ENCODE data around the gene P2RY12. TPM values are rescaled to one million over a fixed set of nuclear protein-coding genes. Genes with fewer than 3 reads are reported as not detected.
"Not testable (repeated sequence)": the region's sequence is repeated elsewhere in the genome, so short reads cannot be mapped to it uniquely, and the experiment has no call there.

The P2RY12 gene
- total RNA-seq, 2 experiments from 2014 or later, result not detected

DNA sequence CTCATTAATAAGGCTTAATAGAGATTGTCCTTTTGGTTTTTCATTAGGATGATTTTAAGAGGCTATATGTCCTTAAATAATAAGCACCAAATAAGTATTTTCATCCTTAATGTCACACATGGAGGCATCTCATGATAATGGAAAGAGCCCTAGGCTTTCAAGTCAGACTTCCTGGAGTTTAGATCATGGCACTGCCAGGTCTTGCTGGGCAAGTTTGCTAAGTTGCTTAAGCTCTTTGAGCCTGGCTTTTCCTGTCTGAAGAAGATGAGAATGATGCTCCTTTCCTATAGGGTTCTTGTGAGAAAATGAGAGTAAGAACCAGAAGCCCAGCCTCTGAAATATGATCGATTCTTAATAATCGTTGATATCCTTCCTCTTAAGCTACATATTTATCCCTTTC lies 23.4 kb upstream of the P2RY12 start:
- ChIA-PET POLR2A (no interaction called here), CTCF (no interaction called here)
- peaks cover 3% of the 10 kb centered on the region for H3K27me3 Mint-ChIP-seq
- H3K9me3 Mint-ChIP-seq, result no peaks in the 10 kb centered on the region
- no peak overlapping the region for H3K27ac Mint-ChIP-seq
- no peak for DNase-seq
- no peaks in the 10 kb centered on the region for H3K36me3 Mint-ChIP-seq (ENCODE audit: low read depth)
- H3K4me3 Mint-ChIP-seq, result no peak overlapping the region
- H3K4me1 Mint-ChIP-seq, result no peaks in the 10 kb centered on the region

- no peak for DNase-seq
- no peaks in the 10 kb centered on the region for H3K4me1 Mint-ChIP-seq
- POLR2A ChIA-PET, result no interaction called here
- no peaks in the 10 kb centered on the region for H3K36me3 Mint-ChIP-seq (ENCODE audit: low read depth)
- no peak overlapping the region for H3K27ac Mint-ChIP-seq
- peaks cover 3% of the 10 kb centered on the region for H3K27me3 Mint-ChIP-seq
- H3K9me3 Mint-ChIP-seq, result no peaks in the 10 kb centered on the region
- no peak overlapping the region for H3K4me3 Mint-ChIP-seq
- CTCF ChIA-PET, result no interaction called here
Measured at GRCh38 chr3:151404316-151404715, 19.8 kb upstream of the P2RY12 start.

DNA sequence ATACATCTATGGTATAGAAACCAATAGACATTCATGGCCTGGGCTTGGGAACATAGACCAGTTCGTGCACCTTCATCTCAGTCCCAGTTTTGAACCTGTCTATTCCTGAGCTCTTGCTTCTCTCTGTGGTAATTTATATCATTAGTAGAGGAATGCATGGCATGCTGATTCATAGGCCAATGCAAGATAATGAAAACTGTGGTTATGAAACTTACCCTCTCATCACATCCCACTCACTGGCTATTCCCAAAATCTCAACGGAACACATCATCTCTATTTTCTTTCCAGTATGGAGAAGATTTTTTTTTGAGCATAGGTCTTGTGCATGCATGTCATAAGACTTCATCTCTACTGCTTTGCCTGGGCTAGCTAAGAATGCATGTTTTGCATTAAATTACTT lies 18.7 kb upstream of the P2RY12 start:
- no peaks in the 10 kb centered on the region for H3K36me3 Mint-ChIP-seq (ENCODE audit: low read depth)
- H3K27me3 Mint-ChIP-seq, result peaks cover 3% of the 10 kb centered on the region
- no peak overlapping the region for H3K4me3 Mint-ChIP-seq
- no peaks in the 10 kb centered on the region for H3K9me3 Mint-ChIP-seq
- CTCF ChIA-PET, result no interaction called here
- POLR2A ChIA-PET, result no interaction called here
- H3K4me1 Mint-ChIP-seq, result no peaks in the 10 kb centered on the region
- DNase-seq, result no peak
- no peak overlapping the region for H3K27ac Mint-ChIP-seq

DNA sequence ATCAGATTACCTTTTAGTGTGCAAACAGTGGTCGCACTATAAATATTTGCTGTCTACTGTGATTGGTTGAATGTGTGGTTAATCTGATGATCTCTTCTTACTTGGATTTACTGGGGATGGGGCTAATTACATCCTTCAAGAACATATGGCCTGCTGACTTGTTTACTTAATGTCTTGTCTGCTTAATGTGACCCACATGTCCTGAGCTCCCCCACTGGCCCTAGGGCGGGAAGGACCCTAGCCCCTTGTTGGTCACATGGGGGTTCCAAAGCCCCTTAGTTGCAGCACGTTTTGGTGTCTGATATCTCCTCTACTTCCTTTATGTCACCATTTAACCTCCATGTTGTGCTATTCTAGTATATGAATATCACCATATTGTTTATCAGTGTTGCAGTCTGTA lies 17.8 kb upstream of the P2RY12 start:
- DNase-seq, result no peak
- H3K9me3 Mint-ChIP-seq, result no peaks in the 10 kb centered on the region
- H3K4me3 Mint-ChIP-seq, result no peak overlapping the region
- no peak overlapping the region for H3K27ac Mint-ChIP-seq
- no peaks in the 10 kb centered on the region for H3K36me3 Mint-ChIP-seq (ENCODE audit: low read depth)
- no peaks in the 10 kb centered on the region for H3K4me1 Mint-ChIP-seq
- ChIA-PET CTCF (no interaction called here), POLR2A (no interaction called here)
- H3K27me3 Mint-ChIP-seq, result peaks cover 3% of the 10 kb centered on the region

GRCh38 chr3:151400341-151400740 lies 15.8 kb upstream of the P2RY12 start:
- Mint-ChIP-seq H3K4me1 (no peaks in the 10 kb centered on the region), H3K27ac (no peak overlapping the region), H3K9me3 (no peaks in the 10 kb centered on the region), H3K27me3 (peaks cover 3% of the 10 kb centered on the region), H3K4me3 (no peak overlapping the region), H3K36me3 (ENCODE audit: low read depth) (no peaks in the 10 kb centered on the region)
- CTCF ChIA-PET, result no interaction called here
- no peak for DNase-seq
- POLR2A ChIA-PET, result no interaction called here

GRCh38 chr3:151398895-151399294 lies 14.3 kb upstream of the P2RY12 start:
- H3K4me1 Mint-ChIP-seq, result no peaks in the 10 kb centered on the region
- H3K27ac Mint-ChIP-seq, result no peak overlapping the region
- no peaks in the 10 kb centered on the region for H3K9me3 Mint-ChIP-seq
- ChIA-PET CTCF (interaction anchor here (0.6 kb wide), 1 partner anchor 518 kb away, joined by 6 read pairs; no protein-coding TSS in a partner anchor), POLR2A (no interaction called here)
- H3K4me3 Mint-ChIP-seq, result no peak overlapping the region
- no peaks in the 10 kb centered on the region for H3K36me3 Mint-ChIP-seq (ENCODE audit: low read depth)
- no peaks in the 10 kb centered on the region for H3K27me3 Mint-ChIP-seq
- DNase-seq, result no peak

DNA sequence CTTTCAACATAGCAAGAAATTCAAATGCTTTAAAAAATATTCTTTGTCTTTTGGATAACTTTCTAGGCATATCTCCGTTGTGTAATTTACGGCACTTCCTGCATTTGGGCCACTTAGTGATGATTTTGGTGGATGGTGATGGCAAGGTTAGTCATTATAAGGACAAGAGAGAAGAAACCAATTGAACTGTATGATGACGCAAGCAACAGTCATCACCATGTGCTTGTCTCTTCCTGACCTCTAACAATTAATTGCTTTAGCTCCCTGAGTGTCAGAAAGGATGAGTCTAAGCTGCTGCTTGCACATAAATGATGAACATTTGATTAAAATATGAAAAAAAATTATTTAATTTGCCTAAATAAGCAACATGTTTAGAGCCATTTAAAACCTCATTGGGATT lies 11.3 kb upstream of the P2RY12 start:
- Mint-ChIP-seq H3K27ac (no peak overlapping the region), H3K27me3 (peaks cover 5% of the 10 kb centered on the region), H3K9me3 (no peaks in the 10 kb centered on the region), H3K4me3 (no peak overlapping the region), H3K36me3 (ENCODE audit: low read depth) (no peaks in the 10 kb centered on the region), H3K4me1 (no peaks in the 10 kb centered on the region)
- no peak for DNase-seq
- ChIA-PET CTCF (interaction anchor here (1.5 kb wide), 1 partner anchor 19 kb away, joined by 3 read pairs; no protein-coding TSS in a partner anchor), POLR2A (no interaction called here)

GRCh38 chr3:151394611-151395010 lies 10.1 kb upstream of the P2RY12 start:
- peaks cover 5% of the 10 kb centered on the region for H3K27me3 Mint-ChIP-seq
- H3K9me3 Mint-ChIP-seq, result no peaks in the 10 kb centered on the region
- no peak overlapping the region for H3K27ac Mint-ChIP-seq
- DNase-seq, result no peak
- H3K4me1 Mint-ChIP-seq, result no peaks in the 10 kb centered on the region
- no peak overlapping the region for H3K4me3 Mint-ChIP-seq
- POLR2A ChIA-PET, result no interaction called here
- CTCF ChIA-PET, result no interaction called here
- no peaks in the 10 kb centered on the region for H3K36me3 Mint-ChIP-seq (ENCODE audit: low read depth)

DNA sequence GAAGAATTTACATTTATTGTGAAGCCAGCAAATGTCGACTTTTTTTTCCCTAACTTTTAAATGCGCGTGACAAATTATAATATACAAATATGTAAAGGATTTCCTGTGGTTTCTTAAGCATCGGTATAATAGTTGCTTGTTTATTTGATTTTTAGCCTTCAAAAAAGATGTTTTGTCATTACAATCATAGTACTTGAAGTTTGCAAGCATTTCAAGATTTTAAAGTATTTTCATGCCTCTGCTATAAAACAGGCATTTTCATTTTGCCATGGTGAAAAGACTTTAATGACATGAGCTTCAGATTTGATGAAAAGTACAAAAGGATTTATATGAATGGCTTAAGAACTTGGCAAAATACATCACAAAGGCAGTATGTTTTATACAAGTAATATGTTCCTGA lies 9.4 kb upstream of the P2RY12 start:
- CTCF ChIA-PET, result no interaction called here
- no peak overlapping the region for H3K27ac Mint-ChIP-seq
- POLR2A ChIA-PET, result no interaction called here
- H3K4me3 Mint-ChIP-seq, result no peak overlapping the region
- H3K4me1 Mint-ChIP-seq, result no peaks in the 10 kb centered on the region
- H3K9me3 Mint-ChIP-seq, result no peaks in the 10 kb centered on the region
- DNase-seq, result no peak
- no peaks in the 10 kb centered on the region for H3K36me3 Mint-ChIP-seq (ENCODE audit: low read depth)
- peaks cover 9% of the 10 kb centered on the region for H3K27me3 Mint-ChIP-seq

- Mint-ChIP-seq H3K36me3 (ENCODE audit: low read depth) (no peaks in the 10 kb centered on the region), H3K27me3 (peaks cover 9% of the 10 kb centered on the region), H3K4me1 (no peaks in the 10 kb centered on the region), H3K4me3 (no peak overlapping the region), H3K27ac (no peak overlapping the region), H3K9me3 (no peaks in the 10 kb centered on the region)
- POLR2A ChIA-PET, result no interaction called here
- CTCF ChIA-PET, result no interaction called here
- DNase-seq, result no peak
Measured at GRCh38 chr3:151393146-151393830, 8.7 kb upstream of the P2RY12 start.

GRCh38 chr3:151392191-151392590 lies 7.6 kb upstream of the P2RY12 start:
- H3K27ac Mint-ChIP-seq; H3K36me3 Mint-ChIP-seq (ENCODE audit: low read depth); POLR2A ChIA-PET; DNase-seq; H3K9me3 Mint-ChIP-seq; H3K27me3 Mint-ChIP-seq; H3K4me3 Mint-ChIP-seq; H3K4me1 Mint-ChIP-seq: not testable (repeated sequence)
- CTCF ChIA-PET, result interaction anchor here (0.8 kb wide), 1 partner anchor 37 kb away, joined by 3 read pairs; no protein-coding TSS in a partner anchor

GRCh38 chr3:151391720-151392119 lies 7.2 kb upstream of the P2RY12 start:
- Mint-ChIP-seq H3K4me1 (peaks cover 5% of the 10 kb centered on the region), H3K36me3 (ENCODE audit: low read depth) (no peaks in the 10 kb centered on the region), H3K9me3 (no peaks in the 10 kb centered on the region), H3K27me3 (peaks cover 9% of the 10 kb centered on the region), H3K4me3 (no peak overlapping the region), H3K27ac (no peak overlapping the region)
- CTCF ChIA-PET, result interaction anchor here (0.8 kb wide), 1 partner anchor 37 kb away, joined by 3 read pairs; no protein-coding TSS in a partner anchor
- POLR2A ChIA-PET, result no interaction called here
- DNase-seq, result no peak

GRCh38 chr3:151387842-151388241 lies 3.3 kb upstream of the P2RY12 start:
- no peak for DNase-seq
- H3K4me1 Mint-ChIP-seq, result peaks cover 17% of the 10 kb centered on the region
- no peak overlapping the region for H3K27ac Mint-ChIP-seq
- peaks cover 5% of the 10 kb centered on the region for H3K27me3 Mint-ChIP-seq
- POLR2A ChIA-PET, result no interaction called here
- CTCF ChIA-PET, result no interaction called here
- no peaks in the 10 kb centered on the region for H3K36me3 Mint-ChIP-seq (ENCODE audit: low read depth)
- no peaks in the 10 kb centered on the region for H3K9me3 Mint-ChIP-seq
- H3K4me3 Mint-ChIP-seq, result no peak overlapping the region

- Mint-ChIP-seq H3K36me3 (ENCODE audit: low read depth) (no peaks in the 10 kb centered on the region), H3K9me3 (no peaks in the 10 kb centered on the region), H3K4me3 (no peak overlapping the region), H3K4me1 (peaks cover 20% of the 10 kb centered on the region), H3K27me3 (peaks cover 4% of the 10 kb centered on the region), H3K27ac (no peak overlapping the region)
- POLR2A ChIA-PET, result no interaction called here
- DNase-seq, result no peak
- CTCF ChIA-PET, result no interaction called here
Measured at GRCh38 chr3:151387432-151387831, 2.9 kb upstream of the P2RY12 start.

All from activated CD4-positive, alpha-beta T cell treated with anti-CD3 and anti-CD28 coated beads, Interleukin-2, amount 10 ng/mL, durations not matched to agents 7 days and 5 days (primary cell).